ENCODE data around the gene UNC45A.

DNA sequence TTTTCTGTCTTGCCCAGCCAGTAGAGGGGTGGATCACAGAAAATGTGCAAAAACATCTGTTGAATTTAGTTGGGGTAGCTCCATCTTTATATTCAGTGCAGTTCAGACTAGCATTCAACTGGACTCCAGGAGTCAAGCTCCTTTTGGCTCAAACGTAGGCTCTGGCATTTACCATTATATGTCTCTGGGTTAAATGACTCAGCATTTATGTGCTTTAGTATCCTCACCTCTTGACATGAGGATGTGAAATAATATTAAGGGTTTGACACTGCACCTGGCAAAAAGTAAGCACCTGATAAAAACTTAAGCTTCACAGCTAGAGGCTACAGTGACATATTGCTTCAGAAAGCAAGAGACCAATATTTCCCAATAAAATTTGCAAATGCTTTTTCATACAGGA lies 44.5 kb downstream of the UNC45A start:
- TF ChIP-seq, protein P1, sequence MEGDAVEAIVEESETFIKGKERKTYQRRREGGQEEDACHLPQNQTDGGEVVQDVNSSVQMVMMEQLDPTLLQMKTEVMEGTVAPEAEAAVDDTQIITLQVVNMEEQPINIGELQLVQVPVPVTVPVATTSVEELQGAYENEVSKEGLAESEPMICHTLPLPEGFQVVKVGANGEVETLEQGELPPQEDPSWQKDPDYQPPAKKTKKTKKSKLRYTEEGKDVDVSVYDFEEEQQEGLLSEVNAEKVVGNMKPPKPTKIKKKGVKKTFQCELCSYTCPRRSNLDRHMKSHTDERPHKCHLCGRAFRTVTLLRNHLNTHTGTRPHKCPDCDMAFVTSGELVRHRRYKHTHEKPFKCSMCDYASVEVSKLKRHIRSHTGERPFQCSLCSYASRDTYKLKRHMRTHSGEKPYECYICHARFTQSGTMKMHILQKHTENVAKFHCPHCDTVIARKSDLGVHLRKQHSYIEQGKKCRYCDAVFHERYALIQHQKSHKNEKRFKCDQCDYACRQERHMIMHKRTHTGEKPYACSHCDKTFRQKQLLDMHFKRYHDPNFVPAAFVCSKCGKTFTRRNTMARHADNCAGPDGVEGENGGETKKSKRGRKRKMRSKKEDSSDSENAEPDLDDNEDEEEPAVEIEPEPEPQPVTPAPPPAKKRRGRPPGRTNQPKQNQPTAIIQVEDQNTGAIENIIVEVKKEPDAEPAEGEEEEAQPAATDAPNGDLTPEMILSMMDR (IDR thresholded peaks at IDR 0.05), result no peak
- TF ChIP-seq POLR2A (IDR thresholded peaks at IDR 0.05), result no peak
